Measurements from ENCODE around the gene HIVEP3.
A peak's percentile ranks its signal among the peaks of the same experiment; 100 is the strongest.

HIVEP3 gene

GRCh38 chr1:41809692-41810091 is 109.0 kb downstream of the HIVEP3 start:
- no peak for DNase-seq

DNA sequence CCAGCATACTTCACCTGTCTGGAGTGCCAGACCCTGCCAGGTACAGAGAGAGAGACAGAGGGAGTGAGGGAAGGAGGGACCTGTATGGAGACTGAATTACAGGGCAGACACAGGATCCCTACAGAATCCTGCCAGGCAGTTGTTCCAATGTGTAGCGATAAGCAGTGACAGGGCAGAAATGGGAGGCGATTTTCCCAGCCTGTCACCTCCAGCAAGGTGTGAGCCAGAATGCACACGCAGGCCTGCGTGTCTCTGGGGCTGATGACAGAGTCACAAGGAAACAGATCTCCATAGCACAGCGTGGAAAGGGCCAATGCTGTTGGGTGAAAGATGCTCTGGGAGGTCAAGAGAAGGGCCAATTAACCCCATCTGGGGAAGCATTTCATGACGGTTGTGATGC is 111.3 kb downstream of the HIVEP3 start:
- DNase-seq: no peak

DNA sequence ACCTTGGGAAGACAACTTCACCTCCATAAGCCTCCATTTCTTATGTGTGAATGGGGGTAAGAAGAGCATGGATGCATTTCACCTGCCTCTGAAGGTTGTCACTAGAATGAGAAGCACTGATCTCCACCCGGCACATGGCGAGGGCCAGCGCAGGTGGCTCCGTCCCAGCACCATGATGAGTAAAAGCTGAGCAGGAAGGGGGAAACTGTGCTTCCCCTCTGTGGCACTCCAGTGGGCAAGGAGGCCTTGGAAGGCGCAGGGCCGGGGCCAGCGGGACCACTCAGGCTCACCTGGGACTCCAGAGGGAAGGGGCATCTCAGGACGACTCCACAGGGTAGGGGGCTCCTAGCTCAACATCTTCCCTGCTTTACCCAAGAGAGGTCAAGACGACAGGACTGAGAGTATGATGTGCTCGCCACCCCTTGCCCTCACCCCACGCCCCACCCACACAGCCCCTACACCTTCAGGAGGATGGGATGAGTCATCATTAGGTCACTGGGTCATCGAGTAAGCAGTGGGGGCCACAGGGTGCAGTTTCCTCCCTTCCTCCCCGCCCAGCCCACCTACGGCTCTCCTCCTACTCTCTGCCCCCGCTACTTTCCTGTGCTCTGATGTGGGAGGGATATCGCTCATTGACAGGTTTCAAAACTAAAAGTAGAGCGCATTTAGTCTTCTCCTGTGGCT is 112.1 kb downstream of the HIVEP3 start:
- DNase-seq: no peak

DNA sequence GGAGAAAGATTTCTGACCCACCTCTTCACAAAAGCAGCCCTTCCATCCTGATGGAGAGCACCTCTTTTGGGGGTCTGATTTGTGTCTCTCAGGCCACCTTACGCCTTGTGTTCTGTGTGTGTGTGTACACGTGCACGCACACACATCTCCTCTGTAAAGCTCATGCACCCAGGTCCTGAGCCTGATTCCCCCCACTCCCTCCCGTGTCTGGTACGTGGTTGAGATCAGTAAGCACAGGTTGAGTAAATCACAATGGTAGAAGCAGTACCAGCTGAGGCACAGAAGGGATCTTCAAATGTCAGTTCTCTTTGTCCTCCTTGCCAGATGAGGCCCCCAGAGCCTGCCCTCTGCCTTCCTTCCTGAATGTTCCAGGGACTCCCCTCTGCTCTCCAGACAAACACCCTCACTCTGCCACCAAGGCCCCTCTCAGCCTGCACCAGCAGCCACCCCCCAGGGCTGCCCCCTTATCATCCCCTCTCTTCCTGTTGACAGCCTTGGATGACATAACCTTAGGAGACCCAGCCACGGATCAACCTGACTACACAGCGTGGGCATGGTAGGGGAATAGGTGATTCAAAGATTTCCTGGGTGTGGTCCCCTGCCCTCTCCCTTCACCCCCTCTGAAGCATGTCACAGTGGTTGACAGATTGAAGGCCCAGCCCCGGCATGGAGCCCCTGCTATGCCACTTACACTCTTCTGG is 112.8 kb downstream of the HIVEP3 start:
- no peak for DNase-seq

- DNase-seq: no peak
Observed at GRCh38 chr1:41804176-41804575, 114.5 kb downstream of the HIVEP3 start.

DNA sequence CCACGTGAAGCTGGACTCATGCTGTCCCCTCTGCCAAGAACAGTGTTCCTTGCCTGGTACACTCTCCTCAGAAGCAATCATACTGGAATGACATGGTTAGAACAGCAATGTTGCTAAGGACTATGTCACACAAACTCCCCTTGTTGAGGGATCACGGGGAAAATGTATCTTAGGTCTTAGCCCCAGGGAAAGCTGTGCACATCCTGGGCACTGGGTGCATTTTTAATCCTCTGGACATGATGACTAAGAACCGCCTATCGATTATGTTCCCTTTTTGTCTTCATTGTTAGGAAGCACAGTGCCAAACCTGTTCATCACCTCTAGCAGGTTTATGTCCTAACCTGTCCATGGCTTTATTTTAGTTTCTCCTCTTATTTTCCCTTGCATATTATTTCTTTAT is 115.1 kb downstream of the HIVEP3 start:
- no peak for DNase-seq

DNA sequence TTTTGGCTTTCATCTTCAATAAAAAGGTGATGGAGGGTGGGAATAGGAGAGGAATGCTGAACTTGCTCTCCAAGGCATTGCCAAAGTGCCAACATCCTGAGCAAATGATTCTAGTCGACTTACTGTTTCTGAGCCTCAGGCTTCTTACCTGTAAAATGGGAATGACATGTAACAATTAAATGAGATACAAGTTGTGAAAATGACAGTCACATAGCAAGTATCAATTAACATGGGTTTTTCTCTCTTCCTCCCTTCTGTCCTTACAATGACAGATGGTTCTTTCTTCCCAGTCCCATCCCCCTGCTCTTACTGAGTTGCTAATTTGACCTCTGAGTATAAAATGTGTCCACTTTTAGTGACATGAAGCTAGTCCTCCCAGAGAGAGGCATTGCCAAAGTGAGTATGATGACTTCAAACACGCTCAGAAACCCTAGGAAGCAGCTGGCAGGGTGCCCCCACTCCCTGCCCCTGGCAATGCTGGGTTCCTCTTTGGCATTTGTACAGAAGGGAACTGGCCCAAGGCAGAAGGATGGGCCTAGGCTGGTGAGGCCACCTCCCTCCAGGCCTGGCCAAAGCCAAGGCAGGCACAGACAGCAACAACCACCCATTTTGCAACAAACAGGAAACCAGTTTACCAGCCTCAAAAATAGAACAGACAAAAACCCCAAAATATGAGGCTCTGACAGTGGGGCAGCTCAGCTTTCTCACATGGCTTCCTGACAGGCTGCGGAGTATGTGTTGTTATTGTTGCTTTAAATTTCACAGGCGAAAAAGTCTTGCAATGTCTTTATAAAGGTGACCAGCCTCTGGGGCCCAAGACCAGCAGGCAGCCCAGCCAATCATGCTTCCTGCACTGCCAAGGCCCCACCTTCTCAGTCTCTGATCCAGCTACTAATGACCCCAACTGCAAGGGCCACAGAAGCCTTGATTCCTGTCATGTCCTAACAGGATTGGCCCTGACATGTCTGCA is 115.9 kb downstream of the HIVEP3 start:
- DNase-seq: no peak

- DNase-seq: no peak
Observed at GRCh38 chr1:41800311-41800829, 118.4 kb downstream of the HIVEP3 start.

GRCh38 chr1:41799723-41800122 is 119.0 kb downstream of the HIVEP3 start:
- DNase-seq: peak; percentile 41

DNA sequence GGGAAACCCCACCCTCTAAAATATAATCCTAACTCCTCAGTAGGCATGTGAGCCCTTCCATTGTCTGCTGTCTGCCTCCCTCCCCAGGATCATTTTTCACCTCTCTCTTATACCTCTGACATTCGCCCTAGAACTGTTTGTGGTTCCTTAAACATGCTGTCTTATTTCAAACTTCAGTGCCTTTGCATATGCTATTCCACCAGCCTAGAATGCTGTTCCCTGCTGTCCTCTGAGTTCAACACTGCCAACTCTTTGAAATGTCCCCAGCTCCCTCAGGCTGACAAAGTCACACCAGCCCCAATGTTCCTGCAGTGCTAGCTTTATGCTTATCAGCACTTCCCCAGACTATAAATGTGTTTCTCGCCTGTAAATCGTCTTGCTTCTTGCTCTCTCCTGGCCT is 119.5 kb downstream of the HIVEP3 start:
- DNase-seq: no peak

DNA sequence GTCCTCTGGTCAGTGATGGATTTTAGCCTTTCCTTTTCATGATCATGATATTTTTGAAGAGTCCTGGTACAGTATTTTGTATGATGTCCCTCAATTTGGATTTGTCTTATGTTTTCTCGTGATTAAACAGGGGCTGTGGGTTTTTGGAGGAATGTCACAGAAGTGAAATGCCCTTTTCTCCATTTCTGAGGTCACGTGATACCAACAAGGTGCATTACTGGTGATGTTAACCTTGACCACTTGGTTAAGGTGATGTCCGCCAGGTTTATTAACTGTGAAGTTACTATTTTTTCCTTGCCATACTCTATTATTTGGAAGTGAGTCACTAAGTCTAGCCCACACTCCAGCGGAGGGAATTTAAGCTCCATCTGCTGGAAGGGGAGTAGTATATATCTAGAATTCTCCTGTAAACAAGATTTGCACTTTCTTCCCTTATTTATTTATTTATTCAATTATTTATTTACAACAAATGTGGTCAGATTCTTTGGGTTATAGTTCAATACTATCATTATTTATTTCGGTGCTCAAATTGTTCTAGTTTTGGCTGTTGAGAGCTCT is 123.4 kb downstream of the HIVEP3 start:
- DNase-seq: peak; percentile 31

- DNase-seq: no peak
Observed at GRCh38 chr1:41794031-41794430, 124.7 kb downstream of the HIVEP3 start.

- no peak for DNase-seq
Observed at GRCh38 chr1:41792485-41792770, 126.3 kb downstream of the HIVEP3 start.

DNA sequence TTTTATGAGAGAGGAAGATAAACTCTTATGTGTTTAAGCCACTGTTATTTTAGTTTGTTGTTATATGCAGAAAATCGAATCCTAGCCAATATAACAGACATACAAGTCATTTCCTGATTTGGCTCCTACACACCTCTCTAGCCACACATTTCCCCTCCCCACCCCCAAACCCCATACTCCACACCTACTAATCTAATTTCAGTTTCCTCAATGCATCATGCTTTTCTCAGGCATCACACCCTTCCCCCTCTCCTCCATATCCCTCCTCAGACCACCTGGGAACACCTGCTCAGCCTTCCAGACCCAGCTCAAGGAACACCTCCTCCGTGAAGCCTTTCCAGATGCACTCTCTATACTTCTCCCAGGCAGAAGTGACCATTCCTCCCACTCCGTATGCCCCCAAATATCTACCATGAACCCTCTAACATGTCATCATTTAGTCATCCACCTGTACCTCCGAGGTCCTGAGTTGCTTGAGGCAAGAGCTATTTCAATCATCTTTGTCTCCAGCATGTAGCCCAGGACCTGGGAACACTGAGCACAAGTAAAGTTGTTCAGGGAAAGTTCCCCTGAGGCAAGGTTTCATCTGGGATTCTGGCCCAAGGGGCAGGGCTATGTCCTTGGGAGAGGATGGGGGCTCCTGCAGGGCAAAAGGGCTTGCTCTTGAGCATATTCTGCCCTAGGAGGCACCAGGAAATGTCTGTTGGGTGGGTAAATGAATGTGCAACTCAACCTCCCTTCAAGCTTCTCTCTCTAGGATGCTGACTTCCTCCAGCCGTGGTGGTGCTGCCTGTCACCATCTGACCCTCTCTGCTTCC is 126.8 kb downstream of the HIVEP3 start:
- DNase-seq: no peak

GRCh38 chr1:41790351-41790750 is 128.4 kb downstream of the HIVEP3 start:
- no peak for DNase-seq

DNA sequence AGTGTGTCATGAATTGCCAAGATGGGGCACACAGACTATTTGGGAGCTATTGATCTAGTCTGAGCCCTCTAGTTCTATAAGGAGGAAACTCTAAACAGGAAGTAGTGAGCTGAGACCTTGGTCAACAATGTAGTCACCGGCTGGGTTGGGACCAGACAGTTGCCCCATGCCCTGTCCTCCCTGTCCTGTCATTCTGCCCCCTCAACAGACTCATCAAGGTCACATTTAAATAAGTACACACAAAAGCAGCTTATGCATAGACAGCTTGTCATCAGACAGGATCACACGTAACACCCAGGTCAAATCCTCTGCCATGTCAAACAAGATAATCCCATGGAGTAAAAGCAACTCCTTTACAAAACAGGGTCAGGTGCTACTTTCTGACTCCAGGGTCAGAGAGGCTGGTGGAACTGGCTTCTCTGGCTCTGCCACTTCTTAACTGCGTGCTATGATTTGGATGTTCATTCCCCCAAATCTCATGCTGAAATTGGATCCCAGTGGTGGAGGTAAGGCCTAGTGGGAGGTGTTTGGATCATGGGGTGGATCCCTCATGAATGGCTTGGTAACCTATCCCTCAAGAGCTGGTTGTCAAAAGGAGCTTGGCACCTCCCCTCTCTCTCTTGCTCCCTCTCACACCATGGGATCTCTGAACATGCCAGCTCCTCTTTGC is 128.9 kb downstream of the HIVEP3 start:
- DNase-seq: no peak

GRCh38 chr1:41788427-41788826 is 130.3 kb downstream of the HIVEP3 start:
- DNase-seq: no peak

DNA sequence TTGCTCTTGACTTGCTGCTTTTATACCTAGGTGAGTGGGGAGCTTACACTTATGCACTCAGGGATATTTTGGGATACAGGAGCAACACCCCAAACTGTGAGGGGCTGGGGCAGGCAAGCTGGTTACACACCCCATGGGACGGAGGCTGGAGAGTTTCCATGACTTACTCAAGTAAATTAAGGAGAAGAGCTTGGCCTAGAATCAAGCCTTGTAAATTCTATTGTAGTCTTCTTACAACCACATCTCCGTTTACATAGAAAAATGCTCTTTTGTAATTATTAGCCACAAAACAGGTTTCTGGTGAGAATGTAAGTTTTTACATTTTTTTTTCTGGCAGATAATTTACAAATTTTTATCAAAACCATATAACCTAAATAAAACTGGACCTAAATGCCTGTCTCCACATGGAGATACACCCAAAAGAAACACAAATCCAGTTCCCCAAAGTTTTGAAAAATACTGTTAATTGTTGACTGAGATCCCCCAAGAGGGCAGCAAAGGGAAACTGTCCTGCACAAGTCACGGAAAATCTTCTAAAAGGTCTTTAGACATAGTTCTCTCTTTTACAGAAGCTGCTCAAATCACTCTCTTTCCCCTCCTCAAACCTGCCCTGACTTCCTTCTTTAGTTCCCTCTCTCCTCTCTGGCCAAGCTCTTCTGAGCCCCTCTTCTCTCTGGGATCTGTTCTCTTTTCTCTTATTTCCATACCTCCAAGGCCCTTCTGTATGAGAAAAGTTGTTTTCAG is 134.0 kb downstream of the HIVEP3 start:
- no peak for DNase-seq

- peak; percentile 85 for DNase-seq
Observed at GRCh38 chr1:41783189-41783639, 135.5 kb downstream of the HIVEP3 start.

DNA sequence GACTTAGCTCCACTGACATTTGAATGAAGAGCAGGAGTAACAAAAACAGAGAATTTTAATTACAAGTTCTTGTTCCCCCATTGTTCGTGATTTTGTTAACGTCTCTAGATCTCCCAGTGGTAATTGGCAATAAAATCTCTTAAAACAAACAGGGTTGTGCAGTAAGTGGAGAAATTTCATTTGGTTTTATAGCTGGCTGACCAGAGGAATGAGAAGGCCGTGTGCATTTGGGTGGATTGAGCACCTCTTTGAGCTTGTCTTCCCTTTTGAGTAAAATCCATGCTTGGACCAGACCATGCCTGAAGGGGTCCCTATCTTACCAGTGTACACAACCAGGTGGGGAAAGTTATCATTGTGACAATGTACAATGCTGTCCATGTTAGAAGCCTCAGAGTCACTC is 137.8 kb downstream of the HIVEP3 start:
- DNase-seq: no peak

GRCh38 chr1:41780322-41780721 is 138.4 kb downstream of the HIVEP3 start:
- no peak for DNase-seq
